Measurements from ENCODE around the gene ZMYND11.

GRCh38 chr10:90161-90560, 45.1 kb upstream of the ZMYND11 start:
- TF ChIP-seq MAZ (CRISPR knock-in tag; conservative IDR thresholded peaks at IDR 0.05 in 1 of 2, IDR thresholded peaks at IDR 0.05 in 1 of 2): no peak
- no peak for TF ChIP-seq CEBPB (tag; IDR thresholded peaks at IDR 0.05)
- no peak for TF ChIP-seq CHD2 (IDR thresholded peaks at IDR 0.05; ENCODE audit: low read depth, low read length)
- no peak for TF ChIP-seq BACH1 (tag; IDR thresholded peaks at IDR 0.05)
- TF ChIP-seq MAFK (IDR thresholded peaks at IDR 0.05; ENCODE audit: low read length): no peak
- TF ChIP-seq MAX (CRISPR knock-in tag; IDR thresholded peaks at IDR 0.05): no peak

Data from K562 (cell line).